GM12891 (cell line): ENCODE data around the gene MYO5C.

Experiments used
- PAX5 ChIP-seq: IDR thresholded peaks from 2 replicates; pipeline ENCODE4 v1.6.1; 2011; ENCODE audit warnings: low read length, moderate library complexity, mild to moderate bottlenecking; ENCODE audit not compliant: insufficient read depth, severe bottlenecking
- POLR2A ChIP-seq: IDR thresholded peaks from 2 replicates; pipeline ENCODE4 v1.6.1; 2011; ENCODE audit warnings: low read depth, low read length, control low read depth
- POLR2AphosphoS5 ChIP-seq: IDR thresholded peaks from 2 replicates; pipeline ENCODE4 v1.6.1; 2011; ENCODE audit warnings: low read depth, low read length, control low read depth
- POU2F2 ChIP-seq: IDR thresholded peaks from 2 replicates; pipeline ENCODE4 v1.6.1; 2011; ENCODE audit warnings: low read depth, mild to moderate bottlenecking, control low read depth, low read length, moderate library complexity
- SPI1 ChIP-seq: IDR thresholded peaks from 2 replicates; pipeline ENCODE4 v1.6.1; 2011; ENCODE audit warnings: low read depth, low read length, control low read depth
- TAF1 ChIP-seq: IDR thresholded peaks from 2 replicates; pipeline ENCODE4 v1.6.1; 2011; ENCODE audit warnings: low read depth, low read length, control low read depth

DNA sequence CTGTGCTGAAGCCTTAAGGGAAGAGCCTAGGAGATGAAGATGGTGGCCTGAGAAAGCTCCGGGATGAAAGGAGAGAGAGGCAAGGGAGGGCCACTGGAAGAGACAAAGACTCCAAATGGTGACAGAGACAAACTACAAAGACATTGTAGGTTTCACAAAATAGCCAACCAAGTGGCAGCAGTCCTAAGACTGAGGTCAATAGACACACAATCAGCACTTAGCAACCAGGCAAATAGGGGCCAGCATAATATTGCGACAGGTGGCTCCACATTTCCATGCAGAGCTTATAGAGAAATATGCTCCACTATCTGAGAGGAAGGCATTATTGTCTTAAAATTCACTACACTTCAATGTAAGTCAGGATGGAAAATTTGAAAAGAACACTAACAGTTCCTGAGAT is 22.1 kb upstream of the MYO5C start:
- no peak for TF ChIP-seq POLR2AphosphoS5
- no peak for TF ChIP-seq SPI1
- no peak for TF ChIP-seq POLR2A
- TF ChIP-seq TAF1 = no peak
- TF ChIP-seq PAX5 = no peak
- no peak for TF ChIP-seq POU2F2
